SKM-1 treated with dmso at 0.1 percent for 144 hours (cell line): ENCODE measurements around the gene PPP1R14C.

Experiments used
- DNase-seq: peaks from one replicate; lab custom pipeline; 2025; ENCODE audit not compliant: unreplicated experiment; lab: John Stamatoyannopoulos, UW

Gene PPP1R14C

GRCh38 chr6:150189122-150189521 is 46.3 kb downstream of the PPP1R14C start:
- DNase-seq, result no peak

GRCh38 chr6:150191809-150192208 is 49.0 kb downstream of the PPP1R14C start:
- DNase-seq, result no peak

- DNase-seq, result no peak
Measured at GRCh38 chr6:150194195-150194594, 51.4 kb downstream of the PPP1R14C start.

GRCh38 chr6:150195996-150196417 is 53.2 kb downstream of the PPP1R14C start:
- DNase-seq, result no peak

GRCh38 chr6:150196942-150197745 is 54.3 kb downstream of the PPP1R14C start:
- DNase-seq, result no peak

GRCh38 chr6:150198532-150198931 is 55.7 kb downstream of the PPP1R14C start:
- no peak for DNase-seq

- DNase-seq, result no peak
Measured at GRCh38 chr6:150199241-150199640, 56.4 kb downstream of the PPP1R14C start.

- DNase-seq, result no peak
Measured at GRCh38 chr6:150200428-150201100, 57.7 kb downstream of the PPP1R14C start.

GRCh38 chr6:150201285-150201684 is 58.4 kb downstream of the PPP1R14C start:
- DNase-seq, result no peak

GRCh38 chr6:150201772-150202329 is 59.0 kb downstream of the PPP1R14C start:
- no peak for DNase-seq

GRCh38 chr6:150202404-150202803 is 59.6 kb downstream of the PPP1R14C start:
- DNase-seq, result no peak

GRCh38 chr6:150202934-150203333 is 60.1 kb downstream of the PPP1R14C start:
- no peak for DNase-seq

GRCh38 chr6:150203378-150203777 is 60.5 kb downstream of the PPP1R14C start:
- DNase-seq, result no peak

GRCh38 chr6:150203871-150204545 is 61.2 kb downstream of the PPP1R14C start:
- no peak for DNase-seq

GRCh38 chr6:150204705-150205472 is 62.0 kb downstream of the PPP1R14C start:
- DNase-seq, result no peak

- no peak for DNase-seq
Measured at GRCh38 chr6:150207931-150208570, 65.2 kb downstream of the PPP1R14C start.

GRCh38 chr6:150208611-150209352 is 65.9 kb downstream of the PPP1R14C start:
- DNase-seq, result no peak

GRCh38 chr6:150209415-150209814 is 66.6 kb downstream of the PPP1R14C start:
- DNase-seq, result no peak

GRCh38 chr6:150211700-150212511 is 69.1 kb downstream of the PPP1R14C start:
- DNase-seq, result no peak
